ENCODE measurements around the gene HOXB9.

The HOXB9 gene

GRCh38 chr17:48601539-48602425 lies 24.4 kb downstream of the HOXB9 start:
- DNase-seq (ENCODE audit: low read depth), result no peak
- TF ChIP-seq POLR2A (IDR thresholded peaks at IDR 0.05; ENCODE audit: extremely low read depth, insufficient read length), result no peak
- no peak for TF ChIP-seq MAX (IDR thresholded peaks at IDR 0.05; ENCODE audit: low read depth, low read length)
- no peak for TF ChIP-seq CTCF (IDR thresholded peaks at IDR 0.05; ENCODE audit: low read depth, low read length)
- TF ChIP-seq MYC (IDR thresholded peaks at IDR 0.05; ENCODE audit: low read depth, low read length), result no peak
- no peak overlapping the region for H3K4me3 ChIP-seq (ENCODE audit: low read depth, low read length)

- no peak for DNase-seq (ENCODE audit: low read depth)
- H3K4me3 ChIP-seq (ENCODE audit: low read depth, low read length), result no peak overlapping the region
- TF ChIP-seq CTCF (IDR thresholded peaks at IDR 0.05; ENCODE audit: low read depth, low read length), result no peak
- TF ChIP-seq POLR2A (IDR thresholded peaks at IDR 0.05; ENCODE audit: extremely low read depth, insufficient read length), result no peak
- TF ChIP-seq MAX (IDR thresholded peaks at IDR 0.05; ENCODE audit: low read depth, low read length), result no peak
- no peak for TF ChIP-seq MYC (IDR thresholded peaks at IDR 0.05; ENCODE audit: low read depth, low read length)
Observed at GRCh38 chr17:48601207-48601538, 25.0 kb downstream of the HOXB9 start.

GRCh38 chr17:48600244-48601098 lies 25.7 kb downstream of the HOXB9 start:
- H3K4me3 ChIP-seq (ENCODE audit: low read depth, low read length), result no peak overlapping the region
- TF ChIP-seq MAX (IDR thresholded peaks at IDR 0.05; ENCODE audit: low read depth, low read length), result no peak
- TF ChIP-seq POLR2A (IDR thresholded peaks at IDR 0.05; ENCODE audit: extremely low read depth, insufficient read length), result no peak
- TF ChIP-seq CTCF (IDR thresholded peaks at IDR 0.05; ENCODE audit: low read depth, low read length), result no peak
- TF ChIP-seq MYC (IDR thresholded peaks at IDR 0.05; ENCODE audit: low read depth, low read length), result no peak
- no peak for DNase-seq (ENCODE audit: low read depth)

GRCh38 chr17:48599354-48599753 lies 26.8 kb downstream of the HOXB9 start:
- no peak overlapping the region for H3K4me3 ChIP-seq (ENCODE audit: low read depth, low read length)
- TF ChIP-seq CTCF (IDR thresholded peaks at IDR 0.05; ENCODE audit: low read depth, low read length) (no peak), POLR2A (IDR thresholded peaks at IDR 0.05; ENCODE audit: extremely low read depth, insufficient read length) (no peak), MAX (IDR thresholded peaks at IDR 0.05; ENCODE audit: low read depth, low read length) (no peak), MYC (IDR thresholded peaks at IDR 0.05; ENCODE audit: low read depth, low read length) (no peak)
- no peak for DNase-seq (ENCODE audit: low read depth)

- H3K4me3 ChIP-seq (ENCODE audit: low read depth, low read length), result no peak overlapping the region
- TF ChIP-seq MYC (IDR thresholded peaks at IDR 0.05; ENCODE audit: low read depth, low read length), result no peak
- TF ChIP-seq MAX (IDR thresholded peaks at IDR 0.05; ENCODE audit: low read depth, low read length), result no peak
- no peak for TF ChIP-seq CTCF (IDR thresholded peaks at IDR 0.05; ENCODE audit: low read depth, low read length)
- DNase-seq (ENCODE audit: low read depth), result no peak
Observed at GRCh38 chr17:48598736-48599135, 27.4 kb downstream of the HOXB9 start.

Measured in NB4 (cell line).